Activated T-cell treated with anti-CD3 and anti-CD28 coated beads, Interleukin-2, amount 50 U/mL, for 4 hours (primary cell): Measurements from ENCODE around the gene ABI3BP. TPM values are rescaled to one million over a fixed set of nuclear protein-coding genes. Genes with fewer than 3 reads are reported as not detected.
"Not testable (repeated sequence)": the region's sequence is repeated elsewhere in the genome, so short reads cannot be mapped to it uniquely, and the experiment has no call there.

ENCODE experiments used
- ATAC-seq, 2 donors: fragments of 200-7000 bp; cut with Tn5 transposase; one replicate each; pipeline ENCODE4 v1.10.0; 2021
- DNase-seq: peaks from one replicate; pipeline ENCODE4 v3.0.0-alpha.2; 2020
- H3K27me3 Mint-ChIP-seq: one replicate; pipeline ENCODE4 v1.8.0; 2021; ENCODE audit warnings: low read depth, mixed read lengths
- H3K36me3 Mint-ChIP-seq: one replicate; pipeline ENCODE4 v1.8.0; 2022; ENCODE audit warnings: mixed read lengths; ENCODE audit not compliant: insufficient read depth
- H3K4me1 Mint-ChIP-seq: one replicate; pipeline ENCODE4 v1.8.0; 2021; ENCODE audit warnings: low read depth, mixed read lengths
- H3K4me3 Mint-ChIP-seq: one replicate; pipeline ENCODE4 v1.8.0; 2021; ENCODE audit warnings: mild to moderate bottlenecking, moderate library complexity, mixed read lengths
- H3K9me3 Mint-ChIP-seq: one replicate; pipeline ENCODE4 v1.8.0; 2021; ENCODE audit warnings: mixed read lengths
- total RNA-seq, 3 donors: library from RNA; stranded (reverse); gene quantifications; one replicate each; pipeline ENCODE4 v1.2.1, GENCODE V29; 2021

Gene ABI3BP
- total RNA-seq = under 1 TPM in 2 of 3 donors, not detected in 1; 0.21 to 0.46 TPM

- H3K36me3 Mint-ChIP-seq = no peaks in the 10 kb centered on the region
- H3K4me1 Mint-ChIP-seq = no peaks in the 10 kb centered on the region
- no peaks in the 10 kb centered on the region for H3K9me3 Mint-ChIP-seq
- H3K4me3 Mint-ChIP-seq = no peak within 1 kb of the TSS
- DNase-seq (no peak), ATAC-seq (peak in 1 of 2 donors; percentile 58)
- peaks cover 2% of the 10 kb centered on the region for H3K27me3 Mint-ChIP-seq
Measured at GRCh38 chr3:100993309-100993708, at the start of gene ABI3BP. Gene ABI3BP (minus strand): TSS chr3:100993421. CDS start chr3:100993384, 37 bp downstream.

- H3K36me3 Mint-ChIP-seq = no peaks in the 10 kb centered on the region
- ATAC-seq = no peak
- H3K27me3 Mint-ChIP-seq = peaks cover 5% of the 10 kb centered on the region
- no peak overlapping the region for H3K4me3 Mint-ChIP-seq
- DNase-seq = no peak
- no peaks in the 10 kb centered on the region for H3K9me3 Mint-ChIP-seq
- H3K4me1 Mint-ChIP-seq = peaks cover 2% of the 10 kb centered on the region
Measured at GRCh38 chr3:101039285-101039684, 46.1 kb upstream of the ABI3BP start.

- Mint-ChIP-seq H3K9me3 (no peaks in the 10 kb centered on the region), H3K4me1 (peaks cover 2% of the 10 kb centered on the region), H3K36me3 (no peaks in the 10 kb centered on the region), H3K4me3 (no peak overlapping the region), H3K27me3 (peaks cover 5% of the 10 kb centered on the region)
- ATAC-seq (no peak), DNase-seq (no peak)
Measured at GRCh38 chr3:101038880-101039279, 45.7 kb upstream of the ABI3BP start.

GRCh38 chr3:101038393-101038792, 45.2 kb upstream of the ABI3BP start:
- no peak for ATAC-seq
- H3K4me3 Mint-ChIP-seq = no peak overlapping the region
- peaks cover 2% of the 10 kb centered on the region for H3K4me1 Mint-ChIP-seq

GRCh38 chr3:101037613-101038012, 44.4 kb upstream of the ABI3BP start:
- ATAC-seq (no peak), DNase-seq (no peak)
- Mint-ChIP-seq H3K9me3 (no peaks in the 10 kb centered on the region), H3K36me3 (no peaks in the 10 kb centered on the region), H3K4me1 (peaks cover 2% of the 10 kb centered on the region), H3K4me3 (no peak overlapping the region), H3K27me3 (peaks cover 5% of the 10 kb centered on the region)

More at GRCh38 chr3:101038393-101038792, 45.2 kb upstream of the ABI3BP start:
- H3K36me3 Mint-ChIP-seq = no peaks in the 10 kb centered on the region
- no peak for DNase-seq
- peaks cover 5% of the 10 kb centered on the region for H3K27me3 Mint-ChIP-seq
- no peaks in the 10 kb centered on the region for H3K9me3 Mint-ChIP-seq

GRCh38 chr3:101036676-101037075, 43.5 kb upstream of the ABI3BP start:
- H3K36me3 Mint-ChIP-seq = no peaks in the 10 kb centered on the region
- peaks cover 5% of the 10 kb centered on the region for H3K27me3 Mint-ChIP-seq
- peaks cover 2% of the 10 kb centered on the region for H3K4me1 Mint-ChIP-seq
- no peaks in the 10 kb centered on the region for H3K9me3 Mint-ChIP-seq
- no peak overlapping the region for H3K4me3 Mint-ChIP-seq
- DNase-seq (no peak), ATAC-seq (no peak)

GRCh38 chr3:101036213-101036618, 43.0 kb upstream of the ABI3BP start:
- Mint-ChIP-seq H3K27me3 (peaks cover 5% of the 10 kb centered on the region), H3K4me1 (peaks cover 2% of the 10 kb centered on the region), H3K36me3 (no peaks in the 10 kb centered on the region), H3K9me3 (no peaks in the 10 kb centered on the region), H3K4me3 (no peak overlapping the region)
- DNase-seq = no peak
- ATAC-seq = no peak

- Mint-ChIP-seq H3K36me3 (no peaks in the 10 kb centered on the region), H3K9me3 (peaks cover 18% of the 10 kb centered on the region), H3K27me3 (peaks cover 8% of the 10 kb centered on the region), H3K4me3 (no peak overlapping the region), H3K4me1 (no peaks in the 10 kb centered on the region)
- ATAC-seq = no peak
- DNase-seq = no peak
Measured at GRCh38 chr3:101027286-101027685, 34.1 kb upstream of the ABI3BP start.

- DNase-seq (no peak), ATAC-seq (no peak)
- no peaks in the 10 kb centered on the region for H3K36me3 Mint-ChIP-seq
- no peak overlapping the region for H3K4me3 Mint-ChIP-seq
- H3K4me1 Mint-ChIP-seq = no peaks in the 10 kb centered on the region
- peaks cover 8% of the 10 kb centered on the region for H3K27me3 Mint-ChIP-seq
- peaks cover 18% of the 10 kb centered on the region for H3K9me3 Mint-ChIP-seq
Measured at GRCh38 chr3:101026881-101027280, 33.7 kb upstream of the ABI3BP start.

- ATAC-seq = no peak
- Mint-ChIP-seq H3K4me1 (no peaks in the 10 kb centered on the region), H3K36me3 (no peaks in the 10 kb centered on the region), H3K27me3 (peaks cover 8% of the 10 kb centered on the region), H3K9me3 (peaks cover 18% of the 10 kb centered on the region), H3K4me3 (no peak overlapping the region)
- no peak for DNase-seq
Measured at GRCh38 chr3:101026244-101026643, 33.0 kb upstream of the ABI3BP start.

GRCh38 chr3:101020351-101021015, 27.3 kb upstream of the ABI3BP start:
- ATAC-seq (no peak), DNase-seq (no peak)
- peaks cover 11% of the 10 kb centered on the region for H3K27me3 Mint-ChIP-seq
- no peaks in the 10 kb centered on the region for H3K36me3 Mint-ChIP-seq
- no peaks in the 10 kb centered on the region for H3K4me1 Mint-ChIP-seq
- H3K4me3 Mint-ChIP-seq = no peak overlapping the region
- H3K9me3 Mint-ChIP-seq = peaks cover 14% of the 10 kb centered on the region

- no peak overlapping the region for H3K4me3 Mint-ChIP-seq
- H3K36me3 Mint-ChIP-seq = no peaks in the 10 kb centered on the region
- no peak for ATAC-seq
- DNase-seq = no peak
- H3K9me3 Mint-ChIP-seq = peaks cover 4% of the 10 kb centered on the region
- H3K27me3 Mint-ChIP-seq = peaks cover 2% of the 10 kb centered on the region
- no peaks in the 10 kb centered on the region for H3K4me1 Mint-ChIP-seq
Measured at GRCh38 chr3:101017017-101017416, 23.8 kb upstream of the ABI3BP start.

- not testable (repeated sequence) for ATAC-seq, H3K27me3 Mint-ChIP-seq, DNase-seq, H3K36me3 Mint-ChIP-seq, H3K4me1 Mint-ChIP-seq, H3K4me3 Mint-ChIP-seq
- peaks cover 11% of the 10 kb centered on the region for H3K9me3 Mint-ChIP-seq
Measured at GRCh38 chr3:101012312-101012711, 19.1 kb upstream of the ABI3BP start.

GRCh38 chr3:101011136-101011535, 17.9 kb upstream of the ABI3BP start:
- ATAC-seq (no peak), DNase-seq (no peak)
- Mint-ChIP-seq H3K36me3 (no peaks in the 10 kb centered on the region), H3K4me3 (no peak overlapping the region), H3K4me1 (no peaks in the 10 kb centered on the region), H3K27me3 (peaks cover 5% of the 10 kb centered on the region), H3K9me3 (peaks cover 11% of the 10 kb centered on the region)

- no peak overlapping the region for H3K4me3 Mint-ChIP-seq
- DNase-seq (no peak), ATAC-seq (no peak)
- peaks cover 5% of the 10 kb centered on the region for H3K27me3 Mint-ChIP-seq
- no peaks in the 10 kb centered on the region for H3K36me3 Mint-ChIP-seq
- H3K9me3 Mint-ChIP-seq = peaks cover 11% of the 10 kb centered on the region
- no peaks in the 10 kb centered on the region for H3K4me1 Mint-ChIP-seq
Measured at GRCh38 chr3:101010296-101010695, 17.1 kb upstream of the ABI3BP start.
